K562 (cell line): ENCODE results near the gene ZNF565.

Experiments
- AFF4 ChIP-seq: sonication (generic); formaldehyde crosslinking; IDR thresholded peaks from 2 replicates; pipeline ENCODE4 v1.8.0; 2023; ENCODE audit warnings: mild to moderate bottlenecking, missing genetic modification reagents
- CHD2 ChIP-seq: IDR thresholded peaks from 2 replicates; pipeline ENCODE4 v1.6.1; 2011; ENCODE audit warnings: low read depth, low read length
- E2F3 ChIP-seq: fragments of 250-450 bp; sonication (Bioruptor Pico); IDR thresholded peaks from 2 replicates; pipeline ENCODE4 v1.4.0; 2020; ENCODE audit warnings: mild to moderate bottlenecking
- KLF1 ChIP-seq: fragments of 450-650 bp; IDR thresholded peaks from 2 replicates; pipeline ENCODE4 v1.6.1; 2016; ENCODE audit warnings: missing genetic modification characterization, missing compliant biosample characterization
- MAFG ChIP-seq: fragments of 450-650 bp; conservative IDR thresholded peaks from 2 replicates; pipeline ENCODE4 v1.6.1; 2016; ENCODE audit warnings: missing genetic modification characterization, missing compliant biosample characterization
- NBN ChIP-seq: fragments of 450-650 bp; IDR thresholded peaks from 2 replicates; pipeline ENCODE4 v1.6.1; 2016; ENCODE audit warnings: low read depth, mild to moderate bottlenecking
- PTTG1 ChIP-seq: fragments of 450-650 bp; IDR thresholded peaks from 2 replicates; pipeline ENCODE4 v1.6.1; 2016; ENCODE audit warnings: low read depth, mild to moderate bottlenecking, missing genetic modification characterization, missing compliant biosample characterization
- RBM17 ChIP-seq: fragments of 200-400 bp; formaldehyde crosslinking; IDR thresholded peaks from 2 replicates; pipeline ENCODE4 v1.6.1; 2017; ENCODE audit warnings: low read depth, mild to moderate bottlenecking, low read length, borderline replicate concordance
- RBM22 ChIP-seq: fragments of 200-400 bp; formaldehyde crosslinking; IDR thresholded peaks from 2 replicates; pipeline ENCODE4 v1.6.1; 2018; ENCODE audit warnings: low read length, low read depth; ENCODE audit not compliant: poor library complexity, severe bottlenecking
- ZNF133 ChIP-seq: fragments of 250-450 bp; sonication (Bioruptor Pico); IDR thresholded peaks from 2 replicates; pipeline ENCODE4 v1.4.0; 2020; ENCODE audit warnings: mild to moderate bottlenecking
- ZZZ3 ChIP-seq: fragments of 450-650 bp; IDR thresholded peaks from 2 replicates; pipeline ENCODE4 v1.6.1; 2016; ENCODE audit warnings: antibody characterized with exemption, mild to moderate bottlenecking, moderate library complexity

DNA sequence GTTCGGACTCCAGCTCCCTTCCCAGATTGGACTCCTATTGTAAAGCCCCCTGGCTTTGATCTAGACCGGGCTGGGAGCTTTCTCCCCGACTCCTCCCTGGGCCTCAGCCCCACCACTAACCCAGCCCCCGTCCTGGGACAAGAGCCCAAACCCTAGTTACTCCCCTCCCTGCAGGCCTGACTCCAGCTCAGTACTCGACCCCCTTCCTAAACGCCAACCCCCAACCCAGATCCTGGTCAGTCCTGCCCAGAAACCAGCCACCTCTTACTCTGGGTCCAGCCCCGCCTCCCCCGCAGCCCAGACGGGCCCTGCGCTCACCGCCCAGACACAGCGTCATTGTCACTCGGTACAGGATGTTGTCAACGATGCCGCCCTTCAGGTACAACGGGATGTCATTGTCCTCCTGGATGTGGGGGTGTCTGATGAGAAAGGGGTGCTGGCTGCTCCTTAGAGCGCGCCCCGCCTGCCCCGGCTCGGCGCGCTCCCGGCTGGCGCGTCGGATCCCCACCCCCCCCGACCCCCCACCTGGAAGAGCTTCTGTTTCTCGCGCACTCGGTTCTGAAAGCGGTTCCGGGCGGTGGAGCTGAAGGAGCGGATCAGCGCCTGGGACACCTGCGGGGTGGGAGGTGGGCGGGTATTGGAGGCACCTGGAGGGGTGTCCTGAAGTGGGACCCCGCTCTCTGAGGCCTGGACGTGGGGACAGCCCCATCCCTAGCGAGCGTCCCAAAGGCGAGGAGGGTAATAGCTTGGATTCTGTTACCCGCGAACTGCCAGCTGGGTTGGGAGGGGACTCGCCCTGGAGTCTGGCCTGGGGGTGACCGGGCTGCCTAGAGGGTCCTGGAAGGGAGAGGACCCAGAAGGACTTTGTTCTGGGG, 63.1 kb downstream of the ZNF565 start:
- TF ChIP-seq MAFG (tag) (no peak), PTTG1 (tag) (no peak), RBM22 (no peak), NBN (no peak), ZNF133 (CRISPR knock-in tag) (no peak), AFF4 (CRISPR knock-in tag) (no peak), CHD2 (no peak), E2F3 (no peak), RBM17 (no peak), KLF1 (tag) (no peak), ZZZ3 (no peak)
